Activated CD8-positive, alpha-beta memory T cell treated with anti-CD3 and anti-CD28 coated beads for 36 hours (primary cell): Measurements from ENCODE around the gene JPH3. TPM values are rescaled to one million over a fixed set of nuclear protein-coding genes. Genes with fewer than 3 reads are reported as not detected.
"Not testable (repeated sequence)": the region's sequence is repeated elsewhere in the genome, so short reads cannot be mapped to it uniquely, and the experiment has no call there.

Experiments
- CTCF ChIA-PET: fragments of 350-600 bp; sonication (Branson Sonifier 250); formaldehyde crosslinking; loops from one replicate; lab custom pipeline; 2021; ENCODE audit warnings: antibody characterized with exemption; lab: Charles Lee
- POLR2A ChIA-PET: fragments of 350-600 bp; sonication (Branson Sonifier 250); formaldehyde crosslinking; loops from one replicate; lab custom pipeline; 2021; ENCODE audit warnings: antibody characterized with exemption; lab: Charles Lee
- total RNA-seq, 2 experiments: library from RNA; stranded (reverse); gene quantifications; one replicate each; pipeline ENCODE4 v1.2.3, GENCODE V29; 2021

JPH3 gene
- total RNA-seq, 2 experiments from 2014 or later, result not detected

- POLR2A ChIA-PET, result interaction anchor here (0.6 kb wide), 1 partner anchor 51 kb away, joined by 3 read pairs; no protein-coding TSS in a partner anchor
Measured at GRCh38 chr16:87710887-87711286, 108.6 kb downstream of the JPH3 start.

GRCh38 chr16:87712184-87712762, 110.0 kb downstream of the JPH3 start:
- POLR2A ChIA-PET, result no interaction called here
- CTCF ChIA-PET, result interaction anchor here (2.6 kb wide), 1 partner anchor 10 kb away, joined by 8 read pairs; no protein-coding TSS in a partner anchor

More at GRCh38 chr16:87710887-87711286, 108.6 kb downstream of the JPH3 start:
- CTCF ChIA-PET, result interaction anchor here (2.6 kb wide), 1 partner anchor 9 kb away, joined by 8 read pairs; no protein-coding TSS in a partner anchor

- ChIA-PET CTCF (interaction anchor here (0.5 to 1.8 kb wide), 3 partner anchors 11 to 161 kb away, joined by 3 to 5 read pairs (median 4); no protein-coding TSS in a partner anchor), POLR2A (interaction anchor here (0.5 kb wide), 1 partner anchor 213 kb away, joined by 8 read pairs; no protein-coding TSS in a partner anchor)
Measured at GRCh38 chr16:87713451-87714229, 111.3 kb downstream of the JPH3 start.

- ChIA-PET CTCF (no interaction called here), POLR2A (no interaction called here)
Measured at GRCh38 chr16:87715231-87715630, 112.9 kb downstream of the JPH3 start.

- ChIA-PET POLR2A (no interaction called here), CTCF (no interaction called here)
Measured at GRCh38 chr16:87715658-87716057, 113.3 kb downstream of the JPH3 start.

GRCh38 chr16:87718831-87719230, 116.5 kb downstream of the JPH3 start:
- CTCF ChIA-PET, POLR2A ChIA-PET: not testable (repeated sequence)

GRCh38 chr16:87720446-87720845, 118.1 kb downstream of the JPH3 start:
- ChIA-PET POLR2A (no interaction called here), CTCF (no interaction called here)

- ChIA-PET POLR2A (interaction anchor here (1.1 kb wide), 1 partner anchor 43 kb away, joined by 3 read pairs; no protein-coding TSS in a partner anchor), CTCF (no interaction called here)
Measured at GRCh38 chr16:87721622-87722585, 119.6 kb downstream of the JPH3 start.

- POLR2A ChIA-PET, result interaction anchor here (1.1 kb wide), 1 partner anchor 42 kb away, joined by 3 read pairs; no protein-coding TSS in a partner anchor
- CTCF ChIA-PET, result no interaction called here
Measured at GRCh38 chr16:87722590-87723225, 120.4 kb downstream of the JPH3 start.

- ChIA-PET POLR2A (no interaction called here), CTCF (no interaction called here)
Measured at GRCh38 chr16:87723226-87723623, 120.9 kb downstream of the JPH3 start.

GRCh38 chr16:87724490-87725291, 122.4 kb downstream of the JPH3 start:
- CTCF ChIA-PET, result no interaction called here

GRCh38 chr16:87725596-87726235, 123.4 kb downstream of the JPH3 start:
- CTCF ChIA-PET, result no interaction called here
- POLR2A ChIA-PET, result no interaction called here

More at GRCh38 chr16:87724490-87725291, 122.4 kb downstream of the JPH3 start:
- POLR2A ChIA-PET, result no interaction called here

GRCh38 chr16:87726577-87726976, 124.3 kb downstream of the JPH3 start:
- POLR2A ChIA-PET, CTCF ChIA-PET: not testable (repeated sequence)

GRCh38 chr16:87727346-87727745, 125.0 kb downstream of the JPH3 start:
- ChIA-PET POLR2A (no interaction called here), CTCF (no interaction called here)

GRCh38 chr16:87728026-87728425, 125.7 kb downstream of the JPH3 start:
- ChIA-PET CTCF (no interaction called here), POLR2A (no interaction called here)

GRCh38 chr16:87729266-87729954, 127.1 kb downstream of the JPH3 start:
- CTCF ChIA-PET, result interaction anchor here (0.8 kb wide), 1 partner anchor 93 kb away, joined by 3 read pairs; no protein-coding TSS in a partner anchor
- POLR2A ChIA-PET, result interaction anchor here (0.8 kb wide), 1 partner anchor 40 kb away, joined by 4 read pairs; no protein-coding TSS in a partner anchor

- ChIA-PET POLR2A (no interaction called here), CTCF (no interaction called here)
Measured at GRCh38 chr16:87731607-87732006, 129.3 kb downstream of the JPH3 start.
